Endothelial cell of umbilical vein (primary cell): Measurements from ENCODE around the gene NFATC1. TPM values are rescaled to one million over a fixed set of nuclear protein-coding genes. Genes with fewer than 3 reads are reported as not detected.

Source experiments
- BruUV-seq: library from RNA; stranded (reverse); fragments of 400-500 nt; replicated peaks from 2 replicates; lab custom pipeline; 2021; lab: Mats Ljungman, UMichigan
- CTCF ChIA-PET: fragments of 300-600, 350-600 bp; sonication (Branson Sonifier 250); formaldehyde crosslinking; loops from one replicate; lab custom pipeline; 2021; ENCODE audit warnings: antibody characterized with exemption, inconsistent platforms; lab: Charles Lee
- POLR2A ChIA-PET: fragments of 300-600, 350-600 bp; sonication (Branson Sonifier 250); formaldehyde crosslinking; loops from one replicate; lab custom pipeline; 2021; ENCODE audit warnings: antibody characterized with exemption, inconsistent platforms; lab: Charles Lee
- DNase-seq: peaks from one replicate; pipeline ENCODE4 v3.0.0-alpha.2; 2011; ENCODE audit warnings: low read depth, low spot score
- FAIRE-seq: peaks from 2 replicates; lab custom pipeline; 2011; peaks lifted over from hg19 to GRCh38; lab: Jason Lieb, UNC
- H2AFZ ChIP-seq: 2 replicates; pipeline ENCODE4 v1.6.0; 2012; ENCODE audit warnings: low read depth, low read length, control low read depth, inconsistent platforms
- H3K27ac ChIP-seq: 2 replicates; pipeline ENCODE4 v1.5.1; 2011; ENCODE audit warnings: low read depth, mild to moderate bottlenecking, control low read depth, low read length, moderate library complexity; ENCODE audit not compliant: insufficient read depth
- H3K27me3 ChIP-seq, 2 experiments: 2 replicates each; pipeline versions ENCODE4 v1.6.0 to v1.6.1; 2011; ENCODE audit warnings: low read length in 2 of 2, mixed read lengths in 1 of 2; ENCODE audit not compliant: control insufficient read depth in 2 of 2, insufficient read depth in 2 of 2
- H3K36me3 ChIP-seq, 2 experiments: 2 replicates in 1 of 2; 3 replicates in 1 of 2; pipeline ENCODE4 v1.5.1; 2011; ENCODE audit warnings: low read length in 2 of 2, mild to moderate bottlenecking in 1 of 2, moderate library complexity in 1 of 2; ENCODE audit not compliant: control insufficient read depth in 2 of 2, insufficient read depth in 2 of 2; ENCODE audit errors: extremely low read depth in 1 of 2
- H3K4me1 ChIP-seq: 3 replicates; pipeline ENCODE4 v1.5.1; 2011; ENCODE audit warnings: mild to moderate bottlenecking, low read length; ENCODE audit not compliant: control insufficient read depth, insufficient read depth; ENCODE audit errors: extremely low read depth
- H3K4me2 ChIP-seq: 2 replicates; pipeline ENCODE4 v1.6.1; 2011; ENCODE audit warnings: low read length, control low read depth, mixed read lengths; ENCODE audit not compliant: insufficient read depth
- H3K4me3 ChIP-seq, 3 experiments: fragments of 200-600 bp in 1 of 3; sonication (generic), shearing (Covaris generic) in 1 of 3; replicated peaks in 1 of 3; 2 replicates each; pipeline ENCODE4 v1.5.1; 2011 to 2016; ENCODE audit warnings: control low read depth in 3 of 3, low read length in 3 of 3, mild to moderate bottlenecking in 2 of 3, inconsistent platforms in 1 of 3, low read depth in 1 of 3, moderate library complexity in 1 of 3; ENCODE audit not compliant: insufficient read depth in 1 of 3
- H3K79me2 ChIP-seq: 2 replicates; pipeline ENCODE4 v1.6.0; 2012; ENCODE audit warnings: low read length, inconsistent platforms; ENCODE audit not compliant: control insufficient read depth, insufficient read depth
- H3K9ac ChIP-seq: replicated peaks from 2 replicates; pipeline ENCODE3; 2011; ENCODE audit warnings: low read length, control low read depth; ENCODE audit not compliant: insufficient read depth; ENCODE audit errors: extremely low read depth
- H3K9me1 ChIP-seq: replicated peaks from 3 replicates; pipeline ENCODE4 v1.6.0; 2011; ENCODE audit warnings: mild to moderate bottlenecking, low read length; ENCODE audit not compliant: control insufficient read depth, insufficient read depth; ENCODE audit errors: extremely low read depth
- H3K9me3 ChIP-seq: replicated peaks from 2 replicates; pipeline ENCODE4 v1.5.1; 2012; ENCODE audit warnings: low read length, inconsistent platforms; ENCODE audit not compliant: control insufficient read depth, insufficient read depth
- H4K20me1 ChIP-seq: replicated peaks from 2 replicates; pipeline ENCODE3; 2011; ENCODE audit warnings: mild to moderate bottlenecking, low read length; ENCODE audit not compliant: control insufficient read depth, insufficient read depth; ENCODE audit errors: extremely low read depth
- EZH2 ChIP-seq: IDR thresholded peaks from 2 replicates; pipeline ENCODE4 v1.6.1; 2012; ENCODE audit warnings: borderline replicate concordance, low read depth, mild to moderate bottlenecking, moderate library complexity, low read length, inconsistent platforms; ENCODE audit not compliant: severe bottlenecking
- FOS ChIP-seq: IDR thresholded peaks from 2 replicates; pipeline ENCODE4 v1.6.1; 2011; ENCODE audit warnings: mild to moderate bottlenecking, low read length, moderate library complexity, borderline replicate concordance; ENCODE audit not compliant: insufficient read depth
- GATA2 ChIP-seq: IDR thresholded peaks from 2 replicates; pipeline ENCODE4 v1.7.0; 2011; ENCODE audit warnings: low read depth, mild to moderate bottlenecking, moderate library complexity, mixed read lengths, low read length; ENCODE audit not compliant: insufficient read length, insufficient read depth
- JUN ChIP-seq: IDR thresholded peaks from 2 replicates; pipeline ENCODE4 v1.6.1; 2011; ENCODE audit warnings: borderline replicate concordance, low read depth; ENCODE audit not compliant: insufficient read length, insufficient read depth
- MAX ChIP-seq: IDR thresholded peaks from 2 replicates; pipeline ENCODE4 v1.6.1; 2011; ENCODE audit not compliant: insufficient read depth, insufficient read length
- MYC ChIP-seq: IDR thresholded peaks from one replicate; pipeline ENCODE4 v1.6.1; 2011; ENCODE audit warnings: mild to moderate bottlenecking, low read depth, low read length
- POLR2A ChIP-seq: IDR thresholded peaks from 2 replicates; pipeline ENCODE4 v1.6.1; 2012; ENCODE audit warnings: low read depth, mild to moderate bottlenecking, control low read depth, low read length
- POLR2AphosphoS5 ChIP-seq: IDR thresholded peaks from 2 replicates; pipeline ENCODE4 v1.6.1; 2012; ENCODE audit warnings: low read depth, mild to moderate bottlenecking, control low read depth, low read length, moderate library complexity; ENCODE audit not compliant: insufficient read depth
- dilution Hi-C: fragments of 300-500 bp; cut with MboI; formaldehyde crosslinking; loops from one replicate; pipeline ENCODE4 v1.15.0; 2019; ENCODE audit warnings: low sequenced_read_pairs; ENCODE audit not compliant: extremely low pct_ligation_motif_present
- intact Hi-C: fragments of 100-400 bp; cut with micrococcal nuclease; formaldehyde crosslinking; loops from one replicate; pipeline ENCODE4 v1.10.0; 2022
- polyA plus RNA-seq, 4 experiments: library from polyadenylated mRNA; depleted of rRNA in 3 of 4; stranded (reverse) in 3 of 4; unstranded in 1 of 4; fragments of >200 nt; gene quantifications; 2 replicates each; pipeline versions ENCODE4 v1.2.1 to v1.2.3, GENCODE V29; 2011 to 2012; ENCODE audit warnings: missing spikeins in 1 of 4
- total RNA-seq: library from RNA; stranded (reverse); gene quantifications from 2 replicates; pipeline ENCODE4 v1.2.3, GENCODE V29; 2021
- TF ChIP-seq, protein P1 (sequence below), 2 donors: IDR thresholded peaks; 1 replicate in 1 of 2; 2 replicates in 1 of 2; pipeline ENCODE4 v1.5.1; 2011; ENCODE audit warnings: low read length in 2 of 2, mild to moderate bottlenecking in 2 of 2, moderate library complexity in 2 of 2, control low read depth in 1 of 2, inconsistent platforms in 1 of 2, low read depth in 1 of 2; ENCODE audit not compliant: insufficient read depth in 1 of 2; ENCODE audit errors: extremely low read depth in 1 of 2

NFATC1 gene
- total and polyA plus RNA-seq, 2 donors (not counting 3 experiments of a cell fraction or from before 2014, with no cell fraction given): 11.1 to 30.0 TPM

DNA sequence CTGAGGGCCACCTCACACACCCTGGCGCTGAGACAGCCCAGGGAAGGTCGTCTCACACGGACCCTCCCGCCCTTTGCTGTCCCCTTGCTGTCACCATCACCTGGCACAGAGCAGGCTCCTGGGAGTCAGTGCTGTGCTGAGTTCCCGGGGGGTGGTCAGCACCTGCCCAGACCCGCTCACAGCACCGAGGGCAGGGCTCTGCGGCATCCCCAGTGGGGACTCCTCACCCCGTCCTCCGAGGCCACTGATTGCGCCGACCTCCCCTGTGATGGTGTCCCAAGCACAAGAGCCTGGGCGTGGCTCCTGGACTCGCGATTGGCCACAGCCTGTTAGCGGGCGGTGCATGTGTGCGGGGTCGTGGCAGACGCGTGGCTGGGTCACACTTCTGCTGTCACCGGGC is 65.9 kb downstream of the NFATC1 start:
- peaks cover 0 to 14% of the 10 kb centered on the region in 2 experiments for H3K36me3 ChIP-seq
- TF ChIP-seq MYC (no peak), GATA2 (no peak), FOS (no peak), MAX (no peak), JUN (no peak), POLR2AphosphoS5 (no peak), POLR2A (no peak), EZH2 (no peak)
- TF ChIP-seq, protein P1, sequence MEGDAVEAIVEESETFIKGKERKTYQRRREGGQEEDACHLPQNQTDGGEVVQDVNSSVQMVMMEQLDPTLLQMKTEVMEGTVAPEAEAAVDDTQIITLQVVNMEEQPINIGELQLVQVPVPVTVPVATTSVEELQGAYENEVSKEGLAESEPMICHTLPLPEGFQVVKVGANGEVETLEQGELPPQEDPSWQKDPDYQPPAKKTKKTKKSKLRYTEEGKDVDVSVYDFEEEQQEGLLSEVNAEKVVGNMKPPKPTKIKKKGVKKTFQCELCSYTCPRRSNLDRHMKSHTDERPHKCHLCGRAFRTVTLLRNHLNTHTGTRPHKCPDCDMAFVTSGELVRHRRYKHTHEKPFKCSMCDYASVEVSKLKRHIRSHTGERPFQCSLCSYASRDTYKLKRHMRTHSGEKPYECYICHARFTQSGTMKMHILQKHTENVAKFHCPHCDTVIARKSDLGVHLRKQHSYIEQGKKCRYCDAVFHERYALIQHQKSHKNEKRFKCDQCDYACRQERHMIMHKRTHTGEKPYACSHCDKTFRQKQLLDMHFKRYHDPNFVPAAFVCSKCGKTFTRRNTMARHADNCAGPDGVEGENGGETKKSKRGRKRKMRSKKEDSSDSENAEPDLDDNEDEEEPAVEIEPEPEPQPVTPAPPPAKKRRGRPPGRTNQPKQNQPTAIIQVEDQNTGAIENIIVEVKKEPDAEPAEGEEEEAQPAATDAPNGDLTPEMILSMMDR (IDR thresholded peaks at IDR 0.05; ENCODE audit: extremely low read depth in 1 of 2, insufficient read depth in 1 of 2, low read depth in 1 of 2, low read length in 2 of 2): no peak
- no peaks in the 10 kb centered on the region for H3K27me3 ChIP-seq
- no peak overlapping the region for H3K9ac ChIP-seq
- dilution Hi-C loops: no loop called here
- peaks cover 32% of the 10 kb centered on the region for H3K4me1 ChIP-seq
- no TSS peak for BruUV-seq
- no peak overlapping the region for H2AFZ ChIP-seq
- no peaks in the 10 kb centered on the region for H3K9me3 ChIP-seq
- POLR2A ChIA-PET: no interaction called here
- H4K20me1 ChIP-seq: no peaks in the 10 kb centered on the region
- FAIRE-seq (no peak), DNase-seq (no peak)
- CTCF ChIA-PET: no interaction called here
- intact Hi-C loops: no loop called here
- no peak overlapping the region for H3K27ac ChIP-seq
- no peaks in the 10 kb centered on the region for H3K9me1 ChIP-seq
- no peaks in the 10 kb centered on the region for H3K79me2 ChIP-seq
- no peak overlapping the region for H3K4me2 ChIP-seq
- H3K4me3 ChIP-seq: no peak overlapping the region
